SK-N-SH (cell line): ENCODE measurements around the gene SLC37A1. TPM values are rescaled to one million over a fixed set of nuclear protein-coding genes. Genes with fewer than 3 reads are reported as not detected.
A peak's percentile ranks its signal among the peaks of the same experiment; 100 is the strongest.

Source experiments
- CTCF ChIA-PET: fragments of 300-600, 350-600 bp; formaldehyde crosslinking; extraction: SDS; loops from one replicate; lab custom pipeline; 2021; lab: Yijun Ruan, JAX
- POLR2A ChIA-PET: fragments of 350-600 bp; sonication (Branson Sonifier 250); formaldehyde crosslinking; extraction: SDS; loops from one replicate; lab custom pipeline; 2020; ENCODE audit warnings: antibody characterized with exemption, inconsistent platforms; lab: Yijun Ruan, JAX
- DNase-seq: peaks from one replicate; pipeline ENCODE4 v3.0.0; 2012
- H2AFZ ChIP-seq: fragments of 200-600 bp; sonication (generic); 2 replicates; pipeline ENCODE4 v1.8.1; 2016; ENCODE audit warnings: antibody characterized with exemption, mild to moderate bottlenecking, low read depth
- H3F3A ChIP-seq: fragments of 200-600 bp; sonication (generic); replicated peaks from 2 replicates; pipeline ENCODE3; 2016; ENCODE audit warnings: antibody characterized with exemption, mild to moderate bottlenecking; ENCODE audit not compliant: insufficient read depth
- H3K27ac ChIP-seq, 2 experiments: fragments of 200-500 bp in 1 of 2; fragments of 200-600 bp in 1 of 2; sonication (Bioruptor generic) in 1 of 2; sonication (generic), shearing (Covaris generic) in 1 of 2; 2 replicates each; pipeline versions ENCODE4 v1.5.1 to v1.6.1; 2014 to 2016; ENCODE audit warnings: low read depth in 2 of 2, inconsistent platforms in 1 of 2, low read length in 1 of 2, mild to moderate bottlenecking in 1 of 2, mixed read lengths in 1 of 2
- H3K27me3 ChIP-seq: fragments of 200-600 bp; sonication (generic), shearing (Covaris generic); 2 replicates; pipeline ENCODE4 v1.6.1; 2016; ENCODE audit warnings: mixed run types; ENCODE audit not compliant: insufficient read depth
- H3K36me3 ChIP-seq, 2 experiments: fragments of 200-500 bp in 1 of 2; fragments of 200-600 bp in 1 of 2; sonication (Bioruptor generic) in 1 of 2; sonication (generic) in 1 of 2; replicated peaks in 1 of 2; 2 replicates each; pipeline versions ENCODE3 to v1.5.1; 2014 to 2016; ENCODE audit warnings: low read length in 1 of 2, mild to moderate bottlenecking in 1 of 2; ENCODE audit not compliant: insufficient read depth in 2 of 2, control insufficient read depth in 1 of 2
- H3K4me1 ChIP-seq, 2 experiments: fragments of 200-500 bp in 1 of 2; fragments of 200-600 bp in 1 of 2; sonication (Bioruptor generic) in 1 of 2; sonication (generic), shearing (Covaris generic) in 1 of 2; 2 replicates each; pipeline versions ENCODE4 v1.5.1 to v1.6.1; 2014 to 2016; ENCODE audit warnings: low read depth in 1 of 2, low read length in 1 of 2, mixed run types in 1 of 2; ENCODE audit not compliant: insufficient read depth in 2 of 2, control insufficient read depth in 1 of 2
- H3K4me2 ChIP-seq: fragments of 200-600 bp; sonication (generic), shearing (Covaris generic); 2 replicates; pipeline ENCODE4 v1.6.1; 2017; ENCODE audit warnings: mixed run types
- H3K4me3 ChIP-seq, 2 experiments: fragments of 200-500 bp in 1 of 2; fragments of 200-600 bp in 1 of 2; sonication (Bioruptor generic) in 1 of 2; sonication (generic), shearing (Covaris generic) in 1 of 2; 2 replicates each; pipeline versions ENCODE4 v1.5.1 to v1.8.1; 2014 to 2016; ENCODE audit warnings: low read depth in 2 of 2, inconsistent platforms in 1 of 2, low read length in 1 of 2, mild to moderate bottlenecking in 1 of 2, mixed read lengths in 1 of 2, moderate library complexity in 1 of 2
- H3K79me2 ChIP-seq: fragments of 200-600 bp; sonication (generic); 2 replicates; pipeline ENCODE4 v1.8.1; 2017; ENCODE audit warnings: mild to moderate bottlenecking; ENCODE audit not compliant: insufficient read depth
- H3K9ac ChIP-seq: fragments of 200-600 bp; sonication (generic); 2 replicates; pipeline ENCODE4 v1.6.1; 2017; ENCODE audit warnings: mixed run types
- H3K9me2 ChIP-seq: fragments of 200-600 bp; sonication (generic); 2 replicates; pipeline ENCODE4 v1.6.1; 2017; ENCODE audit warnings: mixed run types
- H3K9me3 ChIP-seq: fragments of 200-600 bp; sonication (generic); 2 replicates; pipeline ENCODE4 v1.6.1; 2017; ENCODE audit warnings: mixed run types, mild to moderate bottlenecking, moderate library complexity
- H4K20me1 ChIP-seq: fragments of 200-600 bp; sonication (generic); 2 replicates; pipeline ENCODE4 v1.6.1; 2017; ENCODE audit warnings: mild to moderate bottlenecking, mixed run types; ENCODE audit not compliant: insufficient read depth
- CHD2 ChIP-seq: fragments of 150-350 bp; IDR thresholded peaks from 2 replicates; pipeline ENCODE4 v1.6.1; 2018; ENCODE audit warnings: low read length; ENCODE audit not compliant: partially characterized antibody
- EZH2phosphoT487 ChIP-seq: fragments of 200-600 bp; sonication (generic); IDR thresholded peaks from 2 replicates; pipeline ENCODE4 v1.6.1; 2017; ENCODE audit warnings: low read depth, mixed run types, mild to moderate bottlenecking, antibody characterized with exemption, moderate library complexity, borderline replicate concordance
- FOSL2 ChIP-seq: IDR thresholded peaks from 2 replicates; pipeline ENCODE4 v1.4.0; 2012; ENCODE audit warnings: low read depth, mild to moderate bottlenecking, moderate library complexity, borderline replicate concordance
- FOXJ3 ChIP-seq: sonication (generic); formaldehyde crosslinking; IDR thresholded peaks from 2 replicates; pipeline ENCODE4 v1.5.1; 2020; ENCODE audit warnings: mild to moderate bottlenecking, missing genetic modification reagents
- GABPA ChIP-seq: IDR thresholded peaks from 2 replicates; pipeline ENCODE4 v1.4.0; 2012; ENCODE audit warnings: low read depth, mild to moderate bottlenecking
- MEF2A ChIP-seq: IDR thresholded peaks from 2 replicates; pipeline ENCODE4 v1.4.0; 2012; ENCODE audit warnings: low read depth, borderline replicate concordance
- NFIC ChIP-seq: IDR thresholded peaks from 2 replicates; pipeline ENCODE4 v1.4.0; 2012; ENCODE audit warnings: borderline replicate concordance
- PBX3 ChIP-seq: IDR thresholded peaks from 2 replicates; pipeline ENCODE4; 2012
- RAD21 ChIP-seq: IDR thresholded peaks from 2 replicates; pipeline ENCODE4 v1.6.1; 2012; ENCODE audit warnings: mild to moderate bottlenecking, low read length
- REST ChIP-seq: IDR thresholded peaks from 2 replicates; pipeline ENCODE4 v1.6.1; 2012; ENCODE audit warnings: mild to moderate bottlenecking, low read depth, low read length, moderate library complexity
- TEAD4 ChIP-seq: IDR thresholded peaks from 2 replicates; pipeline ENCODE4 v1.4.0; 2012; ENCODE audit warnings: mild to moderate bottlenecking, borderline replicate concordance; ENCODE audit not compliant: insufficient read depth
- YY1 ChIP-seq: IDR thresholded peaks from 2 replicates; pipeline ENCODE4 v1.4.0; 2012; ENCODE audit warnings: low read depth, mild to moderate bottlenecking
- ZBTB33 ChIP-seq: IDR thresholded peaks from 2 replicates; pipeline ENCODE4 v1.4.0; 2012; ENCODE audit warnings: low read depth, borderline replicate concordance
- WGBS: methylation state at CpG from one replicate; pipeline ENCODE4 v1.1.6; 2017; ENCODE audit warnings: low lambda C conversion rate; 5-methylcytosine and 5-hydroxymethylcytosine counted together
- polyA plus RNA-seq, 3 experiments: library from polyadenylated mRNA; depleted of rRNA; stranded (reverse); fragments of >200 nt; gene quantifications; 2 replicates each; pipeline ENCODE4 v1.2.3, GENCODE V29; 2012
- TF ChIP-seq, protein P1 (sequence below): fragments of 200-600 bp; sonication (generic); IDR thresholded peaks from 2 replicates; pipeline ENCODE4 v1.6.1; 2017; ENCODE audit warnings: antibody characterized with exemption, mild to moderate bottlenecking, moderate library complexity
- TF ChIP-seq, protein P2 (sequence below): fragments of 150-350 bp; IDR thresholded peaks from 2 replicates; pipeline ENCODE4 v1.6.1; 2017; ENCODE audit warnings: antibody characterized with exemption, low read length, low read depth, borderline replicate concordance

The SLC37A1 gene
- polyA plus RNA-seq, 1 of the 3 experiments (the other 2 are of a cell fraction) = 2.8 TPM

DNA sequence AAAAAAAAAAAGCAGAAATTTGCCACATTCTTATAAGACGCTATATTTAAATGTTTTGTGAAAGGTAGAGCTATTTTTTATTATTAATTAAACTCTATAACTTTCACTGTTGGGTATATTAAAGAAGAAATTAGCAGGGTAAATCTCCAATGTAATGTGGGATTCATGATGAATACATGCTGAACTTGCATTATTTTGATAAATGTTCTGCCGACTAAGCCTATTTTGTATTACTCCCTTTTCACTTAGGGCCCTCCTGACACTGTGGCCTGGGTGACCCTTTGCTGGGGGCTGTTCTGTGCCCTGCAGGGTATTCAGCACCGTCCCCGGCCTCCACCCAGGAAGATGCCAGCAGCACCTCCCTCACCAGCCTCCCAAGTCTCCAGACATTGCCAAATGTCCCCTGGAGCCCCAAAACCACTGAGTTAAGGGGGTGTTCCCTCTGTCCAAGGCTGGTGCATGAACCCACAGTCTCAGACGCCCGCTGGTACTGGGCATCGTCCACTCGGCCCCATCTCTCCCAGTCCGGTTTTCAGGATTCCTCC, 40.1 kb upstream of the SLC37A1 start:
- Histone ChIP-seq H3K79me2 (no peaks in the 10 kb centered on the region), H3K9me2 (no peaks in the 10 kb centered on the region), H3K4me2 (no peak overlapping the region), H3K9me3 (no peaks in the 10 kb centered on the region), H3K27ac (no peak overlapping the region), H2AFZ (no peak overlapping the region), H3K36me3 (no peaks in the 10 kb centered on the region), H3K4me1 (peaks cover 0 to 9% of the 10 kb centered on the region in 2 experiments; a peak in 2 of 4 replicates), H3F3A (no peaks in the 10 kb centered on the region), H3K9ac (no peak overlapping the region), H4K20me1 (no peaks in the 10 kb centered on the region), H3K27me3 (no peaks in the 10 kb centered on the region), H3K4me3 (no peak overlapping the region)
- ChIA-PET CTCF (interaction anchor here (1.7 kb wide), 1 partner anchor 356 kb away, joined by 4 read pairs; no protein-coding TSS in a partner anchor), POLR2A (no interaction called here)
- WGBS = 67% methylated on average over 8 of the region's 9 CpGs
- TF ChIP-seq PBX3 = no peak
- TF ChIP-seq RAD21 = no peak
- TF ChIP-seq GABPA = no peak
- no peak for TF ChIP-seq CHD2
- TF ChIP-seq YY1 = no peak
- no peak for TF ChIP-seq TEAD4
- TF ChIP-seq, protein P1, sequence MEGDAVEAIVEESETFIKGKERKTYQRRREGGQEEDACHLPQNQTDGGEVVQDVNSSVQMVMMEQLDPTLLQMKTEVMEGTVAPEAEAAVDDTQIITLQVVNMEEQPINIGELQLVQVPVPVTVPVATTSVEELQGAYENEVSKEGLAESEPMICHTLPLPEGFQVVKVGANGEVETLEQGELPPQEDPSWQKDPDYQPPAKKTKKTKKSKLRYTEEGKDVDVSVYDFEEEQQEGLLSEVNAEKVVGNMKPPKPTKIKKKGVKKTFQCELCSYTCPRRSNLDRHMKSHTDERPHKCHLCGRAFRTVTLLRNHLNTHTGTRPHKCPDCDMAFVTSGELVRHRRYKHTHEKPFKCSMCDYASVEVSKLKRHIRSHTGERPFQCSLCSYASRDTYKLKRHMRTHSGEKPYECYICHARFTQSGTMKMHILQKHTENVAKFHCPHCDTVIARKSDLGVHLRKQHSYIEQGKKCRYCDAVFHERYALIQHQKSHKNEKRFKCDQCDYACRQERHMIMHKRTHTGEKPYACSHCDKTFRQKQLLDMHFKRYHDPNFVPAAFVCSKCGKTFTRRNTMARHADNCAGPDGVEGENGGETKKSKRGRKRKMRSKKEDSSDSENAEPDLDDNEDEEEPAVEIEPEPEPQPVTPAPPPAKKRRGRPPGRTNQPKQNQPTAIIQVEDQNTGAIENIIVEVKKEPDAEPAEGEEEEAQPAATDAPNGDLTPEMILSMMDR = no peak
- TF ChIP-seq MEF2A = no peak
- TF ChIP-seq NFIC = no peak
- no peak for DNase-seq

- ChIA-PET CTCF (interaction anchor here (1.7 kb wide), 1 partner anchor 357 kb away, joined by 4 read pairs; no protein-coding TSS in a partner anchor), POLR2A (no interaction called here)
- peak; percentile 43 for DNase-seq
- 61% methylated on average over 12 of the region's 14 CpGs for WGBS
- H2AFZ ChIP-seq = no peak overlapping the region
- H4K20me1 ChIP-seq = no peaks in the 10 kb centered on the region
- H3K9me3 ChIP-seq = no peaks in the 10 kb centered on the region
- H3K4me3 ChIP-seq = no peak overlapping the region
- no peak overlapping the region for H3K9ac ChIP-seq
- H3K4me1 ChIP-seq = peaks cover 0 to 9% of the 10 kb centered on the region in 2 experiments; a peak in 2 of 4 replicates
- no peak for TF ChIP-seq ZBTB33
- TF ChIP-seq, protein P2, sequence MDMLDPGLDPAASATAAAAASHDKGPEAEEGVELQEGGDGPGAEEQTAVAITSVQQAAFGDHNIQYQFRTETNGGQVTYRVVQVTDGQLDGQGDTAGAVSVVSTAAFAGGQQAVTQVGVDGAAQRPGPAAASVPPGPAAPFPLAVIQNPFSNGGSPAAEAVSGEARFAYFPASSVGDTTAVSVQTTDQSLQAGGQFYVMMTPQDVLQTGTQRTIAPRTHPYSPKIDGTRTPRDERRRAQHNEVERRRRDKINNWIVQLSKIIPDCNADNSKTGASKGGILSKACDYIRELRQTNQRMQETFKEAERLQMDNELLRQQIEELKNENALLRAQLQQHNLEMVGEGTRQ = no peak
- no peak for TF ChIP-seq FOXJ3 (CRISPR knock-in tag)
- no peak for TF ChIP-seq FOSL2
- TF ChIP-seq EZH2phosphoT487 = no peak
- no peak for TF ChIP-seq MEF2A
- TF ChIP-seq REST = no peak
- no peak for TF ChIP-seq GABPA
- no peaks in the 10 kb centered on the region for H3K27me3 ChIP-seq
- H3F3A ChIP-seq = no peaks in the 10 kb centered on the region
- H3K27ac ChIP-seq = no peak overlapping the region
- no peaks in the 10 kb centered on the region for H3K9me2 ChIP-seq
- H3K36me3 ChIP-seq = no peaks in the 10 kb centered on the region
- H3K4me2 ChIP-seq = no peak overlapping the region
- H3K79me2 ChIP-seq = no peaks in the 10 kb centered on the region
These were observed 39.4 kb upstream of the SLC37A1 start for GRCh38 chr21:42474043-42474831.
